ENCODE measurements around the gene TMEM178B.

TMEM178B gene

DNA sequence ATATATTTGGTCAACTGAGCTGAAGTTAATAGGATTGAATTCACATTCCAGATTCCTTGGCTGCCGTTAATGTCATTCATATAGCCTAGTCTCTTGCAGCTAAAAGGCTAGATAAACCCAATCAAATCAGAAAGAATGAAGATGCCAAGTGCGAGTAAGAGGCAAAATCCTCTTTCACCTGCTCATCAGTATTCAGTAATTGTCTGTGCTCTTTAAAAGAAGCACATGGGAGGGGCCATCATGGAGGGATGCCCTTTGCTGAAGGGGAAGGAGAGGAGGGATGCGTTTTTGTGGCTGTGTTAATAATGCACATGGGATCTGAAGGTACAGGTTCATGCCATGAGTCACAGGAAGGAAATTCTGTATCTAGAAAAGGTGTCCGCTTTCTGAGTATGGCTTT is 232.2 kb downstream of the TMEM178B start (continued):
- TF ChIP-seq, protein P1, sequence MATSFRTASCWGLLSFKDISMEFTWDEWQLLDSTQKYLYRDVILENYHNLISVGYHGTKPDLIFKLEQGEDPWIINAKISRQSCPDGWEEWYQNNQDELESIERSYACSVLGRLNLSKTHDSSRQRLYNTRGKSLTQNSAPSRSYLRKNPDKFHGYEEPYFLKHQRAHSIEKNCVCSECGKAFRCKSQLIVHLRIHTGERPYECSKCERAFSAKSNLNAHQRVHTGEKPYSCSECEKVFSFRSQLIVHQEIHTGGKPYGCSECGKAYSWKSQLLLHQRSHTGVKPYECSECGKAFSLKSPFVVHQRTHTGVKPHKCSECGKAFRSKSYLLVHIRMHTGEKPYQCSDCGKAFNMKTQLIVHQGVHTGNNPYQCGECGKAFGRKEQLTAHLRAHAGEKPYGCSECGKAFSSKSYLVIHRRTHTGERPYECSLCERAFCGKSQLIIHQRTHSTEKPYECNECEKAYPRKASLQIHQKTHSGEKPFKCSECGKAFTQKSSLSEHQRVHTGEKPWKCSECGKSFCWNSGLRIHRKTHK (tag by site-specific recombination; IDR thresholded peaks at IDR 0.05), result no peak
- TF ChIP-seq ZNF626 (tag by site-specific recombination; IDR thresholded peaks at IDR 0.05), result no peak
- no peak for TF ChIP-seq SP3 (tag by site-specific recombination; IDR thresholded peaks at IDR 0.05)
- TF ChIP-seq, protein P2, sequence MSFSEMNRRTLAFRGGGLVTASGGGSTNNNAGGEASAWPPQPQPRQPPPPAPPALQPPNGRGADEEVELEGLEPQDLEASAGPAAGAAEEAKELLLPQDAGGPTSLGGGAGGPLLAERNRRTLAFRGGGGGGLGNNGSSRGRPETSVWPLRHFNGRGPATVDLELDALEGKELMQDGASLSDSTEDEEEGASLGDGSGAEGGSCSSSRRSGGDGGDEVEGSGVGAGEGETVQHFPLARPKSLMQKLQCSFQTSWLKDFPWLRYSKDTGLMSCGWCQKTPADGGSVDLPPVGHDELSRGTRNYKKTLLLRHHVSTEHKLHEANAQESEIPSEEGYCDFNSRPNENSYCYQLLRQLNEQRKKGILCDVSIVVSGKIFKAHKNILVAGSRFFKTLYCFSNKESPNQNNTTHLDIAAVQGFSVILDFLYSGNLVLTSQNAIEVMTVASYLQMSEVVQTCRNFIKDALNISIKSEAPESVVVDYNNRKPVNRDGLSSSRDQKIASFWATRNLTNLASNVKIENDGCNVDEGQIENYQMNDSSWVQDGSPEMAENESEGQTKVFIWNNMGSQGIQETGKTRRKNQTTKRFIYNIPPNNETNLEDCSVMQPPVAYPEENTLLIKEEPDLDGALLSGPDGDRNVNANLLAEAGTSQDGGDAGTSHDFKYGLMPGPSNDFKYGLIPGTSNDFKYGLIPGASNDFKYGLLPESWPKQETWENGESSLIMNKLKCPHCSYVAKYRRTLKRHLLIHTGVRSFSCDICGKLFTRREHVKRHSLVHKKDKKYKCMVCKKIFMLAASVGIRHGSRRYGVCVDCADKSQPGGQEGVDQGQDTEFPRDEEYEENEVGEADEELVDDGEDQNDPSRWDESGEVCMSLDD (tag by site-specific recombination; IDR thresholded peaks at IDR 0.05), result no peak
- TF ChIP-seq ZNF623 (tag by site-specific recombination; IDR thresholded peaks at IDR 0.05), result no peak

DNA sequence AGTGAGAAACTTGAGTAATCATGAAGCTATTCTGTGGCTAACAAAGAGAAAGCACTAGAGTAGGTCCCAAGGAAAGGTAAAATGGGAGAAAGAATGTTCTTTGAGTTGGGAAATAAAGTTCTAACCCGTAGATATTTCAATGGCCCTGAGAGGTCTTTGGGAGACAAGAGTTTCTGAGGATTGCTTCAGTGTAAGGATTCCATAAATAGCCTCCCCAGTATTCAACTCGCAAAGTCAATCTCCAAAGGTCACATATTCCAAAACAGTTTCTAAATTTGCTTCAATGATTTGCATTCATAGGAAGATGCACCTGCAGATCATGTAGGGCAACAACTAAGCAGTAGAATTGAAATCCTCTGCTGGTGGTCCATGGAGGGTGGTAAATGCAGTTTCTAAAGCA is 238.5 kb downstream of the TMEM178B start:
- CTCF ChIA-PET, result interaction anchor here (1.3 kb wide), 1 partner anchor 8 kb away, joined by 3 read pairs; no protein-coding TSS in a partner anchor
- Histone ChIP-seq H3K4me1 (ENCODE audit: control insufficient read depth, insufficient read depth, low read length) (no peaks in the 10 kb centered on the region), H3K27ac (ENCODE audit: extremely low read depth, low read depth, low read length) (no peak overlapping the region), H3K4me3 (ENCODE audit: low read depth, low read length) (no peak overlapping the region), H3K36me3 (ENCODE audit: control insufficient read depth in 2 of 2, insufficient read depth in 1 of 2, low read length in 2 of 2) (no peaks in the 10 kb centered on the region), H3K9me3 (ENCODE audit: control insufficient read depth, insufficient read depth, low read depth, low read length) (no peaks in the 10 kb centered on the region)
- POLR2A ChIA-PET, result no interaction called here
- TF ChIP-seq, protein P3, sequence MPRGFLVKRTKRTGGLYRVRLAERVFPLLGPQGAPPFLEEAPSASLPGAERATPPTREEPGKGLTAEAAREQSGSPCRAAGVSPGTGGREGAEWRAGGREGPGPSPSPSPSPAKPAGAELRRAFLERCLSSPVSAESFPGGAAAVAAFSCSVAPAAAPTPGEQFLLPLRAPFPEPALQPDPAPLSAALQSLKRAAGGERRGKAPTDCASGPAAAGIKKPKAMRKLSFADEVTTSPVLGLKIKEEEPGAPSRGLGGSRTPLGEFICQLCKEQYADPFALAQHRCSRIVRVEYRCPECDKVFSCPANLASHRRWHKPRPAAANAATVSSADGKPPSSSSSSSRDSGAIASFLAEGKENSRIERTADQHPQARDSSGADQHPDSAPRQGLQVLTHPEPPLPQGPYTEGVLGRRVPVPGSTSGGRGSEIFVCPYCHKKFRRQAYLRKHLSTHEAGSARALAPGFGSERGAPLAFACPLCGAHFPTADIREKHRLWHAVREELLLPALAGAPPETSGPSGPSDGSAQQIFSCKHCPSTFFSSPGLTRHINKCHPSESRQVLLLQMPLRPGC (tag by site-specific recombination; IDR thresholded peaks at IDR 0.05), result no peak
- TF ChIP-seq ZNF596 (tag by site-specific recombination; IDR thresholded peaks at IDR 0.05), result no peak
- no peak for TF ChIP-seq ZNF549 (tag by site-specific recombination; IDR thresholded peaks at IDR 0.05)
- TF ChIP-seq ZNF544 (tag by site-specific recombination; IDR thresholded peaks at IDR 0.05), result no peak
- no peak for TF ChIP-seq ZNF529 (tag by site-specific recombination; IDR thresholded peaks at IDR 0.05; ENCODE audit: insufficient replicate concordance)
- TF ChIP-seq, protein P4, sequence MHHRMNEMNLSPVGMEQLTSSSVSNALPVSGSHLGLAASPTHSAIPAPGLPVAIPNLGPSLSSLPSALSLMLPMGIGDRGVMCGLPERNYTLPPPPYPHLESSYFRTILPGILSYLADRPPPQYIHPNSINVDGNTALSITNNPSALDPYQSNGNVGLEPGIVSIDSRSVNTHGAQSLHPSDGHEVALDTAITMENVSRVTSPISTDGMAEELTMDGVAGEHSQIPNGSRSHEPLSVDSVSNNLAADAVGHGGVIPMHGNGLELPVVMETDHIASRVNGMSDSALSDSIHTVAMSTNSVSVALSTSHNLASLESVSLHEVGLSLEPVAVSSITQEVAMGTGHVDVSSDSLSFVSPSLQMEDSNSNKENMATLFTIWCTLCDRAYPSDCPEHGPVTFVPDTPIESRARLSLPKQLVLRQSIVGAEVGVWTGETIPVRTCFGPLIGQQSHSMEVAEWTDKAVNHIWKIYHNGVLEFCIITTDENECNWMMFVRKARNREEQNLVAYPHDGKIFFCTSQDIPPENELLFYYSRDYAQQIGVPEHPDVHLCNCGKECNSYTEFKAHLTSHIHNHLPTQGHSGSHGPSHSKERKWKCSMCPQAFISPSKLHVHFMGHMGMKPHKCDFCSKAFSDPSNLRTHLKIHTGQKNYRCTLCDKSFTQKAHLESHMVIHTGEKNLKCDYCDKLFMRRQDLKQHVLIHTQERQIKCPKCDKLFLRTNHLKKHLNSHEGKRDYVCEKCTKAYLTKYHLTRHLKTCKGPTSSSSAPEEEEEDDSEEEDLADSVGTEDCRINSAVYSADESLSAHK (tag by site-specific recombination; IDR thresholded peaks at IDR 0.05), result no peak
- TF ChIP-seq, protein P5, sequence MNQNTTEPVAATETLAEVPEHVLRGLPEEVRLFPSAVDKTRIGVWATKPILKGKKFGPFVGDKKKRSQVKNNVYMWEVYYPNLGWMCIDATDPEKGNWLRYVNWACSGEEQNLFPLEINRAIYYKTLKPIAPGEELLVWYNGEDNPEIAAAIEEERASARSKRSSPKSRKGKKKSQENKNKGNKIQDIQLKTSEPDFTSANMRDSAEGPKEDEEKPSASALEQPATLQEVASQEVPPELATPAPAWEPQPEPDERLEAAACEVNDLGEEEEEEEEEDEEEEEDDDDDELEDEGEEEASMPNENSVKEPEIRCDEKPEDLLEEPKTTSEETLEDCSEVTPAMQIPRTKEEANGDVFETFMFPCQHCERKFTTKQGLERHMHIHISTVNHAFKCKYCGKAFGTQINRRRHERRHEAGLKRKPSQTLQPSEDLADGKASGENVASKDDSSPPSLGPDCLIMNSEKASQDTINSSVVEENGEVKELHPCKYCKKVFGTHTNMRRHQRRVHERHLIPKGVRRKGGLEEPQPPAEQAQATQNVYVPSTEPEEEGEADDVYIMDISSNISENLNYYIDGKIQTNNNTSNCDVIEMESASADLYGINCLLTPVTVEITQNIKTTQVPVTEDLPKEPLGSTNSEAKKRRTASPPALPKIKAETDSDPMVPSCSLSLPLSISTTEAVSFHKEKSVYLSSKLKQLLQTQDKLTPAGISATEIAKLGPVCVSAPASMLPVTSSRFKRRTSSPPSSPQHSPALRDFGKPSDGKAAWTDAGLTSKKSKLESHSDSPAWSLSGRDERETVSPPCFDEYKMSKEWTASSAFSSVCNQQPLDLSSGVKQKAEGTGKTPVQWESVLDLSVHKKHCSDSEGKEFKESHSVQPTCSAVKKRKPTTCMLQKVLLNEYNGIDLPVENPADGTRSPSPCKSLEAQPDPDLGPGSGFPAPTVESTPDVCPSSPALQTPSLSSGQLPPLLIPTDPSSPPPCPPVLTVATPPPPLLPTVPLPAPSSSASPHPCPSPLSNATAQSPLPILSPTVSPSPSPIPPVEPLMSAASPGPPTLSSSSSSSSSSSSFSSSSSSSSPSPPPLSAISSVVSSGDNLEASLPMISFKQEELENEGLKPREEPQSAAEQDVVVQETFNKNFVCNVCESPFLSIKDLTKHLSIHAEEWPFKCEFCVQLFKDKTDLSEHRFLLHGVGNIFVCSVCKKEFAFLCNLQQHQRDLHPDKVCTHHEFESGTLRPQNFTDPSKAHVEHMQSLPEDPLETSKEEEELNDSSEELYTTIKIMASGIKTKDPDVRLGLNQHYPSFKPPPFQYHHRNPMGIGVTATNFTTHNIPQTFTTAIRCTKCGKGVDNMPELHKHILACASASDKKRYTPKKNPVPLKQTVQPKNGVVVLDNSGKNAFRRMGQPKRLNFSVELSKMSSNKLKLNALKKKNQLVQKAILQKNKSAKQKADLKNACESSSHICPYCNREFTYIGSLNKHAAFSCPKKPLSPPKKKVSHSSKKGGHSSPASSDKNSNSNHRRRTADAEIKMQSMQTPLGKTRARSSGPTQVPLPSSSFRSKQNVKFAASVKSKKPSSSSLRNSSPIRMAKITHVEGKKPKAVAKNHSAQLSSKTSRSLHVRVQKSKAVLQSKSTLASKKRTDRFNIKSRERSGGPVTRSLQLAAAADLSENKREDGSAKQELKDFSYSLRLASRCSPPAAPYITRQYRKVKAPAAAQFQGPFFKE (tag by site-specific recombination; IDR thresholded peaks at IDR 0.05; ENCODE audit: borderline replicate concordance), result no peak
- TF ChIP-seq ZNF214 (tag by site-specific recombination; IDR thresholded peaks at IDR 0.05; ENCODE audit: borderline replicate concordance), result no peak
- TF ChIP-seq, protein P6, sequence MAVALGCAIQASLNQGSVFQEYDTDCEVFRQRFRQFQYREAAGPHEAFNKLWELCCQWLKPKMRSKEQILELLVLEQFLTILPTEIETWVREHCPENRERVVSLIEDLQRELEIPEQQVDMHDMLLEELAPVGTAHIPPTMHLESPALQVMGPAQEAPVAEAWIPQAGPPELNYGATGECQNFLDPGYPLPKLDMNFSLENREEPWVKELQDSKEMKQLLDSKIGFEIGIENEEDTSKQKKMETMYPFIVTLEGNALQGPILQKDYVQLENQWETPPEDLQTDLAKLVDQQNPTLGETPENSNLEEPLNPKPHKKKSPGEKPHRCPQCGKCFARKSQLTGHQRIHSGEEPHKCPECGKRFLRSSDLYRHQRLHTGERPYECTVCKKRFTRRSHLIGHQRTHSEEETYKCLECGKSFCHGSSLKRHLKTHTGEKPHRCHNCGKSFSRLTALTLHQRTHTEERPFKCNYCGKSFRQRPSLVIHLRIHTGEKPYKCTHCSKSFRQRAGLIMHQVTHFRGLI (tag by site-specific recombination; IDR thresholded peaks at IDR 0.05), result no peak
- TF ChIP-seq, protein P7, sequence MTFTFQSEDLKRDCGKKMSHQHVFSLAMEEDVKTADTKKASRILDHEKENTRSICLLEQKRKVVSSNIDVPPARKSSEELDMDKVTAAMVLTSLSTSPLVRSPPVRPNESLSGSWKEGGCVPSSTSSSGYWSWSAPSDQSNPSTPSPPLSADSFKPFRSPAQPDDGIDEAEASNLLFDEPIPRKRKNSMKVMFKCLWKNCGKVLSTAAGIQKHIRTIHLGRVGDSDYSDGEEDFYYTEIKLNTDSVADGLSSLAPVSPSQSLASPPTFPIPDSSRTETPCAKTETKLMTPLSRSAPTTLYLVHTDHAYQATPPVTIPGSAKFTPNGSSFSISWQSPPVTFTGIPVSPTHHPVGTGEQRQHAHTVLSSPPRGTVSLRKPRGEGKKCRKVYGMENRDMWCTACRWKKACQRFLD (tag by site-specific recombination; IDR thresholded peaks at IDR 0.05), result no peak
- no peak for TF ChIP-seq ZNF521 (tag by site-specific recombination; IDR thresholded peaks at IDR 0.05)
- no peak for TF ChIP-seq ZBTB21 (tag by site-specific recombination; IDR thresholded peaks at IDR 0.05)
- no peak for TF ChIP-seq BCL11A (tag by site-specific recombination; IDR thresholded peaks at IDR 0.05; ENCODE audit: low read depth)
- no peak for TF ChIP-seq RBAK (tag by site-specific recombination; IDR thresholded peaks at IDR 0.05)
